Inflammatory macrophage (primary cell): ENCODE results near the gene ALG1L2.
"Not testable (repeated sequence)": the region's sequence is repeated elsewhere in the genome, so short reads cannot be mapped to it uniquely, and the experiment has no call there.

ENCODE experiments used
- DNase-seq, 2 donors: peaks; one replicate each; pipeline ENCODE4 v3.0.0-alpha.2; 2020 to 2022
- total RNA-seq, 18 experiments: gene quantifications; one replicate each; lab custom pipeline; 2026; ENCODE audit warnings: mixed read lengths in 6 of 18, inconsistent platforms in 2 of 18; lab: John Stamatoyannopoulos, UW

ALG1L2 gene
- 0 to 0.27 (median 0.09) reads per million in 18 experiments for total RNA-seq

GRCh38 chr3:130081351-130081881 is at the start of gene ALG1L2:
TSS of gene ALG1L2 (plus strand) at chr3:130081831. CDS start at chr3:130082017, 186 bp downstream.
- DNase-seq: no peak

GRCh38 chr3:130037126-130037815 is 44.4 kb upstream of the ALG1L2 start:
- not testable (repeated sequence) for DNase-seq

GRCh38 chr3:130042736-130043135 is 38.9 kb upstream of the ALG1L2 start:
- DNase-seq: not testable (repeated sequence)

- DNase-seq: not testable (repeated sequence)
Measured at GRCh38 chr3:130043658-130044057, 38.0 kb upstream of the ALG1L2 start.

GRCh38 chr3:130044370-130044769 is 37.3 kb upstream of the ALG1L2 start:
- DNase-seq: no peak

GRCh38 chr3:130048726-130049125 is 32.9 kb upstream of the ALG1L2 start:
- DNase-seq: no peak

- DNase-seq: not testable (repeated sequence)
Measured at GRCh38 chr3:130052366-130052765, 29.3 kb upstream of the ALG1L2 start.

- DNase-seq: not testable (repeated sequence)
Measured at GRCh38 chr3:130052965-130053364, 28.7 kb upstream of the ALG1L2 start.

- DNase-seq: not testable (repeated sequence)
Measured at GRCh38 chr3:130057536-130058266, 23.9 kb upstream of the ALG1L2 start.

GRCh38 chr3:130058267-130058657 is 23.4 kb upstream of the ALG1L2 start:
- DNase-seq: not testable (repeated sequence)

- not testable (repeated sequence) for DNase-seq
Measured at GRCh38 chr3:130058716-130059115, 22.9 kb upstream of the ALG1L2 start.

- DNase-seq: not testable (repeated sequence)
Measured at GRCh38 chr3:130059162-130059561, 22.5 kb upstream of the ALG1L2 start.

GRCh38 chr3:130073582-130073981 is 8.0 kb upstream of the ALG1L2 start:
- DNase-seq: no peak

GRCh38 chr3:130077636-130078035 is 4.0 kb upstream of the ALG1L2 start:
- DNase-seq: no peak

GRCh38 chr3:130083363-130084090 is 1.9 kb downstream of the ALG1L2 start:
- peak in 1 of 2 donors; percentile 58 for DNase-seq

- DNase-seq: no peak
Measured at GRCh38 chr3:130084436-130084980, 2.9 kb downstream of the ALG1L2 start.

- DNase-seq: no peak
Measured at GRCh38 chr3:130085881-130086280, 4.2 kb downstream of the ALG1L2 start.

- DNase-seq: peak in 1 of 2 donors; percentile 40
Measured at GRCh38 chr3:130086628-130087027, 5.0 kb downstream of the ALG1L2 start.

- DNase-seq: peak in 1 of 2 donors; percentile 20
Measured at GRCh38 chr3:130088061-130088460, 6.4 kb downstream of the ALG1L2 start.

GRCh38 chr3:130090681-130091080 is 9.1 kb downstream of the ALG1L2 start:
- not testable (repeated sequence) for DNase-seq

GRCh38 chr3:130091958-130092357 is 10.3 kb downstream of the ALG1L2 start:
- DNase-seq: no peak

- peak; percentile 58 to 59 for DNase-seq
Measured at GRCh38 chr3:130093741-130094391, 12.2 kb downstream of the ALG1L2 start.
